Dermis blood vessel endothelial cell (primary cell): Measurements from ENCODE around the gene RASGRF2. TPM values are rescaled to one million over a fixed set of nuclear protein-coding genes. Genes with fewer than 3 reads are reported as not detected.

Experiments used
- DNase-seq: peaks from one replicate; pipeline ENCODE4 v3.0.0; 2010
- total RNA-seq: library from RNA; depleted of rRNA; stranded (reverse); fragments of >200 nt; gene quantifications from 2 replicates; pipeline ENCODE4 v1.2.3, GENCODE V29; 2014

RASGRF2 gene
- total RNA-seq, 1 donor from 2014 or later, result 26.4 TPM

DNA sequence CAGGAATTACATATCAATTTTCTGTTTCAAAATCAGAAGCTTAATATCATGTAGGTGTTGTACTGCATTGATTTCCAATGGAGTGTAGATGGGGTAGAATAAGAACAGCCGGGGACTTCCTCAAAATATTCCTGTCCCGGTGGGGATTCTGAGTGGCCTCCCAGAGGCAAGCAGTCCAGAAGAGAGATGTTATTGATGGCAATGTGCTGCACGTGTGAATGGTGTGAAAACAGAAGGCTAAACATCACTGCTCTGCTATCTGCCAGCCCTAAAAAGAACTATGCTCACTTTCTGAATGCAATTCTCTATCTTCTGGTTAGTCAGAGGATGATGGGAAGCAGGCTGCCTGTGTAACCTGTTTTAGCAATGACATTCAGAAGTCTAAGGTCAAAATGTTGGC, 181.9 kb downstream of the RASGRF2 start:
- no peak for DNase-seq

DNA sequence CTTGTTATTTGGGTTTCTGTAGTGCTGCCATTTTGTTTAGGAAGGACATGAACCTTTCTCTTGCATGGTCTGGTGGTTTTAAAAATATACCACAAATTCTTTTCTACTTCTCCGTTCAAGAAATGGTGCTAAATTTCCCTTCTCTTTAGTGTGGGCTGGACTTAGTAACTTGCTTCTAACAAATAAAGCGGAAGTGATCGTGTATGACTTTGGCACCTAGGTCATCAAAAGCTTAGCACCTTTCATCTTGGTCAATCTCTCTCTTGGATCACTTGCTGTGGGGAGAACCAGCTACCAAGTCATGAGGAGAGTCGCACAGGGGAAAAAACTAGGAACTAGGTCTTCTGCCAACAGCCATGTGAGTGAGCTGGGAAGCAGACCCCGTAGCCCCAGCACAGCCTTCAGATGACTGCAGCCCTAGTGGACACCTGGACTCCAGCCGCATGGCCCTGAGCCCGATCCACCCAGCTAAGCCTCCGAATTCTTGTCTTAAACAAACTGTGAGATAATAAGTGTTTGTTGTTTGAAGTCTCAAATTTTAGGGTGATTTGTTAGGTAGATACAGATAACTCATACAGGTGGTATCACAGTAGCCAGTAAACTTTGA, 185.3 kb downstream of the RASGRF2 start:
- no peak for DNase-seq

DNA sequence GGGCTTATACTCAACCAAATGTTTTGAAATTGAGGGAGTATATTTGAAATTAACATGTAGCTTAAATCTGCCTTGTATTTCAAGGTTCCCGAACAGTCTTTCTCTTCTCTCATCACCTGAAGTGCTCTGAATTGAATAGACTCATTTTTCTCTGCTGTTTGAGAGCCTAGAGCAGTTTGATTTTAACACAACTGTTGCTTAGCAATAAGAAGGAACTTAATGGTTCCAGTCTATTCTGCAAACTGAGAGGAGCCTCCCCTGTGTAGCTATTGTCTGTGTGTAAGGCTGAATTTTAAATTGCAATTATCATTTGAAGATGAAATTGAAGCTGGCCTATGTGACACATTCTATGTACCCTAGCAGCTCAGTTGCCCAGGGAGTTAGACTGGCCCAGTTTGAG, 185.9 kb downstream of the RASGRF2 start:
- DNase-seq, result no peak

DNA sequence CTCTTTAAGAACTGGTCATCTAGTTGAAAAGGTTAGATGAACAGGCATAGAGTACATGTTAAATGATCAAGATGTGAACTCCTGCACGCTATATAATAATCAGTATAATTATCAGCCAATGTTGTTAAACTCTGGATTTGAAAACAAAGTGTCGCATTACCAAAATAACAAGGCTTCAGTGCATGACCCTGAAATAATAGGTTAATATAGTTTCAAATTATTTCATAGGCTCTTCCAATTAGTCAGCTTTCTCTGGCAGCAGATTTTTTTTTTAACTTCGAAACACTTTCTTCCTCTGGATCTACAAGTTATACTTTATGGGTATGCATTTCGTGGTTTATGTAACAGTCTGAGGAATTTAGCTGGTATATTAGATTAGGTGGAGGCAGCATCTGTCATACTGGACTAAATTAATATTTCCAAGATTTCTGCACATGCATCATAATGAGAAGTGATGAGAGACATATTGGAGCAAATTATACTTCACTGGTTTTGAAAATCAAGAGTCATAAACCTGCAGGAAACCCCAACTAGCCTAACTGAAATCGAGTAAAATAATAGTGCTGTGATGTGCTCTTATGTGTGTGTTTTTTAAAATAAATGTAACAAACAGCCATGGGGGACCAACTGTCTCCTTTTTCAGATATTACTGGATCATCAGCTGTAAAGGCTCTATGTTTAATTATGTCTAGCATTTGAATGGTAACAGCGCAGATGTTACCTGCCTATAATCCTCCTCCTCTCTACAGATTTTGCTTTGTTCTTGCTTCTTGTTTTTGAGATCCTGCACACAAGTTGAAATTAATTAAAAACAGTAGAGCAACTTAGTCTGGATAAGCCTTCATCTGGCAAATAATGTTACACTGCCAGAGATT, 187.1 kb downstream of the RASGRF2 start:
- no peak for DNase-seq

DNA sequence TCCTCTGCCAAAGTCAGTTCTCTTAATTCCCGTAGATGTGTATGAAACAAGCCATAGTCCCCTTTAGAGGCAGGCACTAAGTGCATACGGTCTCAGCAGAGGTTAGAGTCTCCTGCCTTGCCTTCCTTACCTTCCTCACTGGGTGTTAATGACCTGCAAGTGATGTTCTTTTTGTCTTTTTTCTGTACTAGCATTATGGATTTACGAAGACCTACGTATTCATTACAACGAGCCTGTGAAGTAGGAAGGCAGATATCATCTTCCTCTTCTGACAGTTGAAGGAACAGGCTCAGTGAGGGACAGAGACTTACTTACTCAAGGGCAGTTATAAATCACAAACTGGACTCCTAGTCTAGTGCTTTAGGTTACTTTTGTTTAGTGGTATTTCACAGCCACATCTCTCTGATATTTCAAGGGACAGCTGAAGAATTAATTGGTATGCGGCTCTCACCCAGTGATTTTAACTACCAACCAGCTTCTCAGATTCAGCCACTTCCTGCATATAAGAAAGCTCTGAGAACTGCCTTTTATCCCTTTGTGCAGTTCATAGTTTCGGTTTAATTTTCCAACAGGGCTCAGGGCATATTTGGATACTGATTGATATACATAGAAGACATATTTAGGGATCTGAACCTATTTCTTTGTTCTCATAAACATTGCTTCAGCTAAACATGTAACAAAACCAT, 187.9 kb downstream of the RASGRF2 start:
- DNase-seq, result no peak

DNA sequence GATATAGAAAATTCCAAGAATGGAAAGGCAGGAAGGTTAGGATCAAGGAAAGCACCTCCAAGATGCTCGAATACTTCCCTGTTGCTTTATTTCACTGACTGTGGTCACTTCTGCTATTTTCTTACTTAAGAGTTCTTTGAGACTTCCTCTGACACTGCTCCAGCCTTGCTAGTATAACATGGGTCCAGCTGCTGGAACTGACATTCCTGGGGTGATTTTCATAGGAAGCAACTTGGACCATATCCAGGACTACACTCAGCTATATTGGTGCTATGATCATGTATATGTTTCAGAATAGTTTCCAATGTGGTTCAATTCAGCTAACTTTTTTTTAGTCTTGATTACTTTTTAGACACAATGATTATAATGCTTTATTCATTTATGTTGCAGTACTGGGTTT, 191.4 kb downstream of the RASGRF2 start:
- peak; percentile 78 for DNase-seq

DNA sequence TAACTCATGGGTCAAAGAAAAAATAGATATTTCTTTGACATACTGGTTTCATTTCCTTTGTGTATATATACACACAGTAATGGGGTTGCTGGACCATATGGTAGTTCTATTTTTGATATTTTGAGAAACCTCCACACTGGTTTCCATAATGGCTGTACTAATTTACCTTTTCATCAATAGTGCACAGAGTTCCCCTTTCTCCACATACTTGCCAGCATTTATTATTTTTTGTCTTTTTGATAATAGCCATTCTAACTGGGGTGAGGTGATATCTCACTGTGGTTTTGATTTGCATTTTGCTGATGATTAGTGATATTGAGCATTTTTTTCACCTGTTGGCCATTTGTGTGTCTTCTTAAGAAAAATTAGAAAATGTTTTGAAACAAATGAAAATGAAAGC, 194.6 kb downstream of the RASGRF2 start:
- DNase-seq, result no peak

DNA sequence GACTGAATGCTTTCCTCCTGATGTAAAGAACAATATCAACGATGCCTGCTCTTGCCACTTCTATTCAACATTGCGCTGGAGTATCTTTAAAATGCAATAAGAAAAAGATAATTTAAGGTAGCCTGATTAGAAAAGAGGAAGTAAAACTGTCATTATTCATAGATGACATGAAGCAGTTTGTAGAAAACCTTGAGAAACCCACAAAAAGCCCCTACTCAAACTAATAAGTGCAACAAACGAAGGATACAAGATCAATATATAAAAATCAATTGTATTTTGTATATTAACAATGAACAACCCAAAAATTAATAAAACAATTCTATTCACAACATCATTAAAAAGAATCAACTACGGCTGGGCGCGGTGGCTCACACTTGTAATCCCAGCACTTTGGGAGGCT, 196.6 kb downstream of the RASGRF2 start:
- no peak for DNase-seq

DNA sequence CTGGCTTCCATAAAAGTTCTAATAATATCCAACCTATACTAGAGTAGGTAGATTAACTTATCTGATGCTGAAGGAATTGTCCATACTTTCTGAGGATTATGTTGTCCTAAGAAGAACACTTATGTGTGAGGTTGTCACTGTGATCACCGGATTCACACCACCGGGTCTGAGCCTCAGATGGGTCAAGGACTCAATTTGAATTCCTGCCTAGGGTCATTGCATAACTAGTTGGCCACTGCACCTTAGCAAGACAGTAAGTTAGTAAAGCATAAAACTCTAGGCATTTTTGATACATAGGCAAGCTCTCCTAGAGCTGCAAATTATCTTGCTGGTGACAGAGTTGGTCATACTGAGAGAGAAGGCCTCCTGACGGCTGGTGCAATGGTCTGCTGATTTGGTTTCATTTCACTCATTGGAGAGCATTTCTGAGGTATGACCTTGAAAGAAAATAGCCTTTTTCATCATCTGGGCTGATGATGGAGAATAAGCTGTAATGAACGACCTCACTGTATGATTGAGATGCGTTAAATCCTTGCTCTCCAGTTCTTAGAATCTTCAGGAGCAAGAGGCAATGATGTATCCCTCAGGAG, 200.9 kb downstream of the RASGRF2 start:
- no peak for DNase-seq

DNA sequence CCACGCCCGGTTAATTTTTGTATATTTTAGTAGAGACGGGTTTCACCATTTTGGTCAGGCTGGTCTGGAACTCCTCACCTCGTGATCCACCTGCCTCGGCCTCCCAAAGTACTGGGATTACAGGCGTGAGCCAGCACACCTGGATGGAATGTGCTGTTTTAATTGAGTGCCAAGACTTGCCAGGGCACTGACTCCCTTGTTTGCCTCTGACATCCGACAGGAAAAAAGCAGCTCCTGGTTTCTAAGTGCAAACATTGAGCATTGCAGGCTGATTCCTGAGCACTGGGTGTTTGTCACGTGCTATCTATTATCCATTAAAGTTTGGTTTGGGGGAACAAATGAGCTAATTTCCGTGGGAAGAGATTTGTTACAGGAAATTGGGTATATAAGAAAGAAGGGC, 202.3 kb downstream of the RASGRF2 start:
- DNase-seq, result peak; percentile 8

DNA sequence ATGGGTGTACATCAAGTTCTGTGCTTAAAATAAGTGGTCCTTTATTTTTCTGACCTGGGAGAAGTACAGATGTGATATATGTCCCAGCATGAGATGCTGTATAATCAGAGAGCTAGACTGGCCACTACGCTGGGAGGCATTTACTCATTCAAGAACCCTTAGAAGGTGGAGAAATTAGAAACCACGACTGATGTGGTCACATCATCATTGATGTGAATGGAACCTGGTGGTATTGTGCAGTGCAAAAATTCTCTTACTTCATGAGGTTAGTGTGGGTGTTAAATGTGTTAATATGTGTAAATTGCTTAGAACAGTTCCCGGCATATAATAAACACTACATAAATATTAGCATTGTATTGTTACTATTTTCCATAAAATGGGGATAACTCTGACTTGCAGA, 203.5 kb downstream of the RASGRF2 start:
- no peak for DNase-seq

DNA sequence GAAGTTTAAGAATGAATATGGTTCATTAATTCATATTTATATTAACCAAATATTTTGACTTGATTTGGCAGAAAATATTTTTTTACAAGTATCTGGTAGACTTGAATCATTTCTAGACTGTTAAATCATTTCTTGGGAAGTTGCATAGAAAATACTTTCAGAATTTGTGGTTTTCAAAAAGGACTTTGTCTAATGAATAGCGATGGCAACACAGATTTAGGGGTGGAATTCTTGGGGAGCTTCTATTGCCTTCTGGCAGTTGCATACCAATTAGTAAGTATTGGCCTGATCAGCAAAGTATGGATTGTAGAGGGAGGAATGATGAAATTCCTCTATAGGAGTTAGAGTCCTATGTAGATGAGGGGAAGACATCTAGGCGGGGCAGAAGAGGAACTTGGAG, 204.3 kb downstream of the RASGRF2 start:
- DNase-seq, result no peak

DNA sequence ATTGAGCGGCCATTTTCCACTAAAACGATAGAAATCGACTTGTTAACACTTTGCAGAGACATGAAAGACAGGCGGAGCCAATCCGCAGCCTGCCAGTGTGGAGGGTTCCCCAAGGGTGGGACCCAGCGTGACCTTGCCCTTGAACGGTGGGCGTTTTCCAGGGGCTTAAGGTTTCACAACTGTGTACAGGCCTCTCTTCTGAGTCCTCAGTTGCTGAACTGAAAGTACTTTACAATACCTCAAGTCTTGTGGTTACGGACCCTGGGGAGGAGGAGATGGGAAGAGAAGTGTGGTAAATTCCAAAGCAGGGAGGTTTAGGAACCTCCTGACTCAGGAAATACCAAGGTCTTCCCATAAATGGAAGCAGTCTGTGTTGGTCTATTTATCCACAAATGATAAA, 204.8 kb downstream of the RASGRF2 start:
- DNase-seq, result no peak

DNA sequence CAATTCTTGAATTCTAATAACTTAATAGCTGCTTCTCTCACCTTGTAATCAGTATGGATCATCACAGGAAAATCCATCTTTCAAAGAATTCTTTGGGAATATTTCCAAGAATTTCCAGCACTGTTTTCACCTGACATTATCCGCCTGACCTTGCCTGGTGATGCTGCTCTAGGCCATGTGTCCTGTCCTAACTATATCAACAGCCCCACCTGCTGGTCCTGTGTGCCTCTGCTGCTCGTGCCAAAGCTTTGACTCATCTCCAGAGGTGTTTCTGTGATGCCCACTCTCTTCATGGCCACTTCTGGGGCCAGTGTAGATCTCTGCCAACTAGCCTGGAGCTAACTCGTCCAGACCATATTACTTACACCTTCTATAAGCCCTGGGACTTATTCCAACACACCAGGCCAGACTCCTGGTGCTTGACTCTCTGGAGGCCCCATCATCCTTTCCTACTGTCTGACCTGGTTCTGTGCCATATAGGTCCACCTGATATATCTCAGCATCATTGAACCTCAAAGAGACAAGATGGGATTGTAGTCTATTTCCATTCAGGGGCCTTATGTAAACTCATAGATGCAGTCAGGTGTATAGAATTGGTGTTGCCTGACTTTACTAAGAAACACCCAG, 205.4 kb downstream of the RASGRF2 start:
- DNase-seq, result peak; percentile 84

DNA sequence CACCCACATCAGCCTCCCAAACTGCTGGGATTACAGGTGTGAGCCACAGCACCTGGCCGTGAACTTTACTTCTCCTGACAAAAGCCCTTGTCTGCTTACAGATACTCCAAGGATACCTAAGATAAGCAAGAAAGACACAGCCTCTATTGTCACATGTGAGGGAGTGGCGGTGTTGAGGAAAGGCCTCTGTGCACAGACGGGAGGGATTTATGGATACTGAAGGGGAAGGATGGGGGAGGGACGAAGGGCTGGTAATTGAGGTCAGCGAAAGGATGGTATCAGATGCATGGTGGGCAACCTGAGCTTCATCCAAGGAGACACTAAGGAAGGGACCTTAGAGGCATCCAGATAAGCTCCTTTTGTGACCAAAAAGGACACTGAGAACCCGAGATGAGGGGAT, 206.3 kb downstream of the RASGRF2 start:
- DNase-seq, result no peak

DNA sequence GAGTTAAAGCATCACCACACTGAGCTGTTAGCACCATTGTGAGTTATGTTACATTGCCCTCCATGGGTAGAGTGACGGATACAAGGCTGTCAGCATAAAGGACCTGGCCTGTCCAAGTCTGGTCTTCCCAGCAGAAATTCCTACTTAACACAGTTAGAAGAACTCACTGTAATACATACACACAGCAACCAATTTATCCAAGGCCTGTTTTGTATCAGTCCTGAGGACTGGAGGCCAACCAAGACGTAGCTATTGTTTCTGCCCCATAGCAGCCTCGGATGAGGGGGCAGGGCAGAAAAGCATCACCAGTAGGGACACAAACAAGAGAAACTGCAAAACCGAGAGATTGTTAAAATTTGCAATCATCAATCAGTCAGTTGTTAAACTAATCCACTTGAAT, 206.9 kb downstream of the RASGRF2 start:
- no peak for DNase-seq

DNA sequence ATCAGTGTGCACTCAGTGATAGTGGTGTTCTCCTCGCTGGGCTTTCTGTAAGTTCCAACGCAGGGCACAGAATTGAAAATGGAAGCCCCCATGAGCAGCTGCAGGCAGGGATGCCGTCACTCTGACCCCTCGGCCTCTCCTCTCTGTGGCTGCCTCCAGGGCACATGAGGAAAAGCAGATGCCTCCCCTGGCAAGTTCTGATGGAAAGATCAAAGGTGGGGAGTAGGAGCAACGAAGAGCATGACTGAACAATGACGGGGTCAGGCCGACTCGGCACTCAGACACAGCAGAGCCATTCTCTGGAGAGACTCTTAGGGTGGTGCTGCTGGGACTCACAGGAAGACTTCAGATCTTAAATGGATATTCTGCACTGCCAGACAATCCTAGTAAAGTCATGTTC, 207.4 kb downstream of the RASGRF2 start:
- no peak for DNase-seq

DNA sequence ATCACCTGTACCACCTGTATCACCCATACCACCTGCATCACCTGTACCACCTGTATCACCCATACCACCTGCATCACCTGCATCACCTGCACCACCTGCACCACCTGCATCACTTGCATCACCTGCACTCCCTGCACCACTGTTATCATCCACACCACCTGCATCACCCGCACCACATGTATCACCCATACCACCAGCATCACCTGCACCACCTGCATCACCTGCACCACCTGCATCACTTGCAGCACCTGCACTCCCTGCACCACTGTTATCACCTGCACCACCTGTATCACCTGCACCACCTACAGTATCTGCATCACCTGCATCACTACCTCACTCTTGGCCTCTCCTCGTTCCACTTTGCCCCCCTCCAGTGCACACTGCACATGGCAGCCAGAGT, 209.8 kb downstream of the RASGRF2 start:
- DNase-seq, result no peak

DNA sequence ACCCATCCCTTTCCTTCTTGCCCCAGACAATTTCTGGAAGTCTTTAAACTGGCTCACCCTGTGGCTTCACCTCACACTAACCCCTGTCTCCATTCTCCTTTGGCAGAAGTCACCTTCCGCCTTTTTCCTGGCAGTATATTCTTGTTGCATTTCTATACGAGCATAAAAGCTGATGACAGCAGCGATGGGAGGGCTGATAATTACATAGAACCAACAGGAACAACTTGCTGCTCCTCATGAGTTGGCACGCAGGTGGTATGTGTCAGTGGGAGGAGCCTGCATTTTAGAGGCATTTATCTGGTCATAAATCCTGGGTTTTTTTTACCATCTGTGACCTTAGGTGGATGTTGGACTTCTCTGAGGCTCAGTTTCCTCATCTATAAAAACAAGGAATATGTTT, 211.6 kb downstream of the RASGRF2 start:
- DNase-seq, result peak; percentile 35

DNA sequence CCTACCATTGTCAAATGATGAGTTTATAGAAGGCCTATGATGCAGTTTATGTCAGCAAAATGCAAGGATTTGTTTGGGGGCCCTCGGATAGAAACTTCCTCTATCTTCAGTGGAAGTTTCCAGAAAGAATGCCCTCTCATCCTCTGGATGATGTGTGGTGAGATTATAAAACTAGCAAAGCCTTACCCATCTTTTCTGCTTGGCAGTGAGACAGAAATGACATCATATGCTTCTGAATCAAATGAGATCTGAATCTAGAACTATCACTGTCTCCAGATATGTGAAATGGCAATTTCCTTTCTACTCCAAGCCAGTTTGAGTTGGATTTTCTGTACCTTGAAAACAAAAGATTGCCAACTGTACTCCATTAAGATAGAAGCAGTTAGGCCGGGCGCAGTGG, 212.5 kb downstream of the RASGRF2 start:
- no peak for DNase-seq

DNA sequence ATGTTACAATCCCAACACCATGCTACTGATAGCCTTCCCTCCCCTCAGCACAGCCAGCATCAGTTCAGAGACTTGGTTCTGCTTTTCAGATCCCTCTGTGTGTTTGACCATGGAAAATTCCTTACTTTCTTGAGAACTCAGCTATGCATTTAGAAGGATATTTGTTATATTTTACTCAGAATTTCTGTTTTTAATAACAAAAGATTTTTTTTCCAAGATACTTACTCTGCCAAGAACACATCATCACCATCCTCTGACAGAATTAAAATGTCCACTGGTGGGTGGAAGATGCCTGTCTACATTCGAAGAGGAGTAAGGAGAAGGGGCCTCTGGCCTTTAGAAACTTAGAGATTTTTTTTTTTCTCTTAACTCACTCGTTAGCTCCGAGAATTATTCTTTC, 216.9 kb downstream of the RASGRF2 start:
- DNase-seq, result no peak

DNA sequence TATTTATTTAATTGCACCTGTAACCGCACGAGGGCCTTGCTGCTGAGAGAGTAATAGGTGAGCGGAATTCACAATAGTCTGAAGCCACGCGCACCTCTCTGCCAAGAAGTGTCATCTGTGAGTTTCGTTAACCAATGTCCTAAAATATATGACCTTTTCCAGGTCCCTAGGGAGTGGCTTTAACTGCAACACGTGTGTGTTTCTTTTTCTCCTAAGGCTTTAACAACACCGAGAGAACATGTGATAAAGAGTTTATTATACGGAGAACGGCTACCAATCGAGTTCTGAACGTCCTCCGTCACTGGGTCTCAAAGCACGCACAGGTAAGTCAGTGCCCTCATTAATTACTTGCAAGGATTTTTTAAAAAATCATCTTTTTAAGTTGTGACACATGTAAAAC, 219.8 kb downstream of the RASGRF2 start:
- no peak for DNase-seq
